AG08395 (cell line): Measurements from ENCODE around the gene SAMD4A.

ENCODE experiments used
- DNase-seq: peaks from one replicate; pipeline ENCODE4 v3.0.0; 2012; ENCODE audit warnings: mixed read lengths, low spot score

The SAMD4A gene

GRCh38 chr14:54685286-54685845 lies 118.4 kb downstream of the SAMD4A start:
- DNase-seq = no peak

GRCh38 chr14:54686219-54686870 lies 119.4 kb downstream of the SAMD4A start:
- DNase-seq = peak; percentile 73

- no peak for DNase-seq
These were observed 120.2 kb downstream of the SAMD4A start for GRCh38 chr14:54686871-54687749.

GRCh38 chr14:54687750-54688119 lies 120.8 kb downstream of the SAMD4A start:
- no peak for DNase-seq

- no peak for DNase-seq
These were observed 121.3 kb downstream of the SAMD4A start for GRCh38 chr14:54688229-54688628.

- no peak for DNase-seq
These were observed 123.0 kb downstream of the SAMD4A start for GRCh38 chr14:54689928-54690327.

GRCh38 chr14:54690887-54691286 lies 124.0 kb downstream of the SAMD4A start:
- DNase-seq = no peak

- DNase-seq = peak; percentile 68
These were observed 124.8 kb downstream of the SAMD4A start for GRCh38 chr14:54691525-54692283.

GRCh38 chr14:54692284-54692772 lies 125.4 kb downstream of the SAMD4A start:
- DNase-seq = no peak

GRCh38 chr14:54693761-54694160 lies 126.8 kb downstream of the SAMD4A start:
- DNase-seq = no peak

- no peak for DNase-seq
These were observed 128.3 kb downstream of the SAMD4A start for GRCh38 chr14:54695196-54695595.

GRCh38 chr14:54697001-54697400 lies 130.1 kb downstream of the SAMD4A start:
- DNase-seq = no peak

- no peak for DNase-seq
These were observed 130.9 kb downstream of the SAMD4A start for GRCh38 chr14:54697803-54698202.

- no peak for DNase-seq
These were observed 131.6 kb downstream of the SAMD4A start for GRCh38 chr14:54698501-54698900.

- DNase-seq = peak; percentile 58
These were observed 132.1 kb downstream of the SAMD4A start for GRCh38 chr14:54698966-54699530.

- no peak for DNase-seq
These were observed 132.8 kb downstream of the SAMD4A start for GRCh38 chr14:54699735-54700134.

- DNase-seq = no peak
These were observed 133.8 kb downstream of the SAMD4A start for GRCh38 chr14:54700717-54701116.

GRCh38 chr14:54702014-54702491 lies 135.1 kb downstream of the SAMD4A start:
- DNase-seq = no peak

- no peak for DNase-seq
These were observed 135.6 kb downstream of the SAMD4A start for GRCh38 chr14:54702492-54702891.

GRCh38 chr14:54703082-54703481 lies 136.2 kb downstream of the SAMD4A start:
- no peak for DNase-seq

GRCh38 chr14:54703724-54704123 lies 136.8 kb downstream of the SAMD4A start:
- no peak for DNase-seq

GRCh38 chr14:54704768-54705167 lies 137.8 kb downstream of the SAMD4A start:
- no peak for DNase-seq
